NT2/D1 (cell line): Measurements from ENCODE around the gene DIP2C.

ENCODE experiments used
- SUZ12 ChIP-seq: IDR thresholded peaks from 2 replicates; pipeline ENCODE4 v1.6.1; 2011; ENCODE audit not compliant: insufficient read length, insufficient read depth; ENCODE audit errors: extremely low read depth
- ZNF274 ChIP-seq: IDR thresholded peaks from 2 replicates; pipeline ENCODE4 v1.6.1; 2011; ENCODE audit warnings: mild to moderate bottlenecking, low read depth, low read length

DNA sequence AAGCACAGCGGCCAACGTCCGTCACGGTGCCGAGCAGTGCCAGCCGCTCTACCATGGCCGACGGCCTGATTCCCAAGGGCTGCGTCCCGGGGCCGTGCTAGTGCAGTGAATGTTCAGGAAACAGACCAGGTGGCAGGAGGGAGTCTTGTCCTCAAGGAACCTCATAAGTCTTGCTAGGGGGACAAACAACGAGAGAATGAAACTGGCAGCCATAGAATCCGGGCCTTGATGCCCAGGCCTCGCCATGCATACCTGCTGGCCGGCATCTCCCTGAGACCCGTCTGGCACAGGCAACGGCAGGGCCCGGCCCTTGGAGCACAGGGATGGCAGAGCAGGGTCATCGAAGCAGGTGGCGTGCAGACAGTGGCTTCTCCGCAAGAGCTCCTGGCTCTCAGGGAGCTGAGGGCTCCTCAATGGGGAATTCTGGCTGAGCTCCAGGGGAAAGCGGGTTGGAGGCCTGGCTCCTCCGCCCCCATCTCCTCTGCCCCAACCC is 58.8 kb downstream of the DIP2C start:
- no peak for TF ChIP-seq SUZ12
- no peak for TF ChIP-seq ZNF274
